ENCODE results near the gene TNFAIP3.

The TNFAIP3 gene

DNA sequence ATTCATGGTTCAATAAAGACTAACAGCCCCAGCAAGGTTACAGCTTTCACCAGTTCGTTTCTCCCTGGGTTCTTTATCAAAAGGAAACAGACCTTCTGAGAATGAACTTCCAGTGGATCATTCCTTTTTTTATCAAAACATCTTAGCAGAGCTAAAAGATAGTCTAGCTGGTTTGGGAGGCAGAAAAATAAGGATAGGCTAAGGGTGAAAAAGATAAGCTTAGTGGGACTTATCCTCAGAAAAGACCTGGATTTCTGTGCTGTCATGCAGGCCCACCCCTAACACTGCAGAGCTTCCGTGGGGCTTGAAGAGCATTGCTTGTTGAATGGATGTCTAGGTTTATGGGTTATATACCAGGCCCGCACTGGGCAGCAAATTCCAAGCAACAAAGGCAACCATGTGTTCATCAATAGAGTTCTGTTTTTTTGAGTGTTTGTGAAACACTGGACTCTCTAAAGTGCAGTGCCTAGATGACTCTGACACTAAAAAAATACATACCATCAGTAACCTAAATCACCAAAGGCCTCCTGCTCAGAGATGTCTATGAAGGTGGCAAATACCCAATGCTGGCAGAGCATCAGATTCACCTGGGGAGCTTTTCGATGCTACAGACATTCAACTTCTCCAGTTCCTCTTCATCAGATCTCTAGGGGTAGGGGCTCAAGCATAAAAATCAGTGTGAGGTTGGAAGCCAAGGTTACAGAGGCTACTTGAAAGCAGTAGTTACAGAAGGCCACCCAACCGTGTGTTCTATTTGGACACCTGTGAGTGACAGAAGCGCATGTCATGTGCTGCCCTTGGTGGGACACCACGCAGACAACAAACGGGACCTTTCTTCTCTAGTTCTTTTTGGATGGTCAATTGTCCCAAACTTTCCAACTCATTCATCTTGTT lies 53.0 kb downstream of the TNFAIP3 start:
- TF ChIP-seq SIN3A (IDR thresholded peaks at IDR 0.05; ENCODE audit: borderline replicate concordance, insufficient read depth, low read length) = no peak
- no peak for TF ChIP-seq FOXP2 (optimal IDR thresholded peaks at IDR 0.05; ENCODE audit: borderline replicate concordance, extremely low read depth, extremely low read length, insufficient read depth)
- TF ChIP-seq TAF1 (IDR thresholded peaks at IDR 0.05; ENCODE audit: borderline replicate concordance, insufficient read depth, low read length) = no peak
- TF ChIP-seq, protein P1, sequence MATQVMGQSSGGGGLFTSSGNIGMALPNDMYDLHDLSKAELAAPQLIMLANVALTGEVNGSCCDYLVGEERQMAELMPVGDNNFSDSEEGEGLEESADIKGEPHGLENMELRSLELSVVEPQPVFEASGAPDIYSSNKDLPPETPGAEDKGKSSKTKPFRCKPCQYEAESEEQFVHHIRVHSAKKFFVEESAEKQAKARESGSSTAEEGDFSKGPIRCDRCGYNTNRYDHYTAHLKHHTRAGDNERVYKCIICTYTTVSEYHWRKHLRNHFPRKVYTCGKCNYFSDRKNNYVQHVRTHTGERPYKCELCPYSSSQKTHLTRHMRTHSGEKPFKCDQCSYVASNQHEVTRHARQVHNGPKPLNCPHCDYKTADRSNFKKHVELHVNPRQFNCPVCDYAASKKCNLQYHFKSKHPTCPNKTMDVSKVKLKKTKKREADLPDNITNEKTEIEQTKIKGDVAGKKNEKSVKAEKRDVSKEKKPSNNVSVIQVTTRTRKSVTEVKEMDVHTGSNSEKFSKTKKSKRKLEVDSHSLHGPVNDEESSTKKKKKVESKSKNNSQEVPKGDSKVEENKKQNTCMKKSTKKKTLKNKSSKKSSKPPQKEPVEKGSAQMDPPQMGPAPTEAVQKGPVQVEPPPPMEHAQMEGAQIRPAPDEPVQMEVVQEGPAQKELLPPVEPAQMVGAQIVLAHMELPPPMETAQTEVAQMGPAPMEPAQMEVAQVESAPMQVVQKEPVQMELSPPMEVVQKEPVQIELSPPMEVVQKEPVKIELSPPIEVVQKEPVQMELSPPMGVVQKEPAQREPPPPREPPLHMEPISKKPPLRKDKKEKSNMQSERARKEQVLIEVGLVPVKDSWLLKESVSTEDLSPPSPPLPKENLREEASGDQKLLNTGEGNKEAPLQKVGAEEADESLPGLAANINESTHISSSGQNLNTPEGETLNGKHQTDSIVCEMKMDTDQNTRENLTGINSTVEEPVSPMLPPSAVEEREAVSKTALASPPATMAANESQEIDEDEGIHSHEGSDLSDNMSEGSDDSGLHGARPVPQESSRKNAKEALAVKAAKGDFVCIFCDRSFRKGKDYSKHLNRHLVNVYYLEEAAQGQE (IDR thresholded peaks at IDR 0.05; ENCODE audit: insufficient read depth in 1 of 2, low read depth in 2 of 2, low read length in 2 of 2) = no peak
- TF ChIP-seq POLR2AphosphoS5 (IDR thresholded peaks at IDR 0.05; ENCODE audit: low read depth, low read length) = no peak

DNA sequence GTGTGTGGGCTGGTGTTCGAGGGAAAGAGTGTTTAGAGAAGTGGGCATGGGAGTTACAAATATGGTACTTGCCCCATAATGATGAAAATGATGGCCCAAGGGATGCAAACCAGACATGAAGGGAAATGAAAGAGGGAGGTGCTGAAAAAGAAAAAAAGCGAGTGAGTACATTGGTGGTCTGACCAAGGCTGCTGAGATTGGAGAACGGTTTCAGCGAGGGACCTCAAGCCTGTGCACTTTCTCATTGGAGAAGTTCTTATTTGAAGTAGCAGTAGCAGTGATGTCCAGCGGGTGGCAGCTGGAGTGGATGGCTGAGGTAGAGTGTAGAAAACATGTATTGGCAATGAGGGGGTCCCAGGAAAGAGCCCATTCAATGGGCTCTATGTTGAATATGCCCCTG lies 54.8 kb downstream of the TNFAIP3 start:
- TF ChIP-seq FOXP2 (optimal IDR thresholded peaks at IDR 0.05; ENCODE audit: borderline replicate concordance, extremely low read depth, extremely low read length, insufficient read depth) = no peak
- TF ChIP-seq, protein P1 (IDR thresholded peaks at IDR 0.05; ENCODE audit: insufficient read depth in 1 of 2, low read depth in 2 of 2, low read length in 2 of 2) = no peak
- no peak for TF ChIP-seq SIN3A (IDR thresholded peaks at IDR 0.05; ENCODE audit: borderline replicate concordance, insufficient read depth, low read length)
- TF ChIP-seq TAF1 (IDR thresholded peaks at IDR 0.05; ENCODE audit: borderline replicate concordance, insufficient read depth, low read length) = no peak
- TF ChIP-seq POLR2AphosphoS5 (IDR thresholded peaks at IDR 0.05; ENCODE audit: low read depth, low read length) = no peak

DNA sequence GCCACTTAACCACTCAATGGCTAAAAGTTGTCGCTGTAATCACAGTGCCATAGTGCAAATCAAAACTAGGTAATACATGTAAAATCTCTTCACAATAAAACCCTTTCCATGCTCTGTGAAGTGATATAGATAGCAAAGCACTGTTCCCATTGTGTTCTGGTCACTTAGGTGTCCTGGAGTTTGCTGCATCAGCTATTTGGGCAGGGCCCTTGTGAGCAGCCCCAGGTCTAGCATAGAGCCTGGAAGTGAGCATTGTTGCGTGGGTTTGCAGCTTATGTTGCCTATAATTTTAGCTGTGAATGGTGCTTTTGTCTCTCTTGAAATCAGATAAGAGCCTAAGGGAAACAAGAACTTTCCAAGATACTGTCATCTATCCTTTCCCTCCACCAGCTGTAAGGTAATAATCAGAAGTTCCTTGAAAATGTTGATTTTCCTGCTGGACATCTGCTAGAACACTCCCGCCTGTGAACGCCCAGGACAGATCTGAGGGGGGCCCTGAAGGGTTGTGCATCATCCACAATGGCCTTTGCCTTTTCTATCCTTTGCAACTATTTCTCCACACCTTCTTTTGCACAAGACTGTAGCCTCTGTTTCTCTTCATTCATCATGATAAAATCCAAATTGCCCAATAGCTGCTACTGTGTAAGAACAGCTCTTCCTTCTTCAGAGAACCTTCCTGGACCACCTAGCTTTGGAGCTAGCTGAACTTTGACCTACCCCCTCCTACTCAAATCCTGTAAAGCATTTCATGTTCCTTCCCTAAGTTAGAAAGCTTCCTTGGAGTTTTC lies 57.0 kb downstream of the TNFAIP3 start:
- TF ChIP-seq FOXP2 (optimal IDR thresholded peaks at IDR 0.05; ENCODE audit: borderline replicate concordance, extremely low read depth, extremely low read length, insufficient read depth) = no peak
- TF ChIP-seq, protein P1 (IDR thresholded peaks at IDR 0.05; ENCODE audit: insufficient read depth in 1 of 2, low read depth in 2 of 2, low read length in 2 of 2) = no peak
- no peak for TF ChIP-seq POLR2AphosphoS5 (IDR thresholded peaks at IDR 0.05; ENCODE audit: low read depth, low read length)
- TF ChIP-seq SIN3A (IDR thresholded peaks at IDR 0.05; ENCODE audit: borderline replicate concordance, insufficient read depth, low read length) = no peak
- TF ChIP-seq TAF1 (IDR thresholded peaks at IDR 0.05; ENCODE audit: borderline replicate concordance, insufficient read depth, low read length) = no peak

DNA sequence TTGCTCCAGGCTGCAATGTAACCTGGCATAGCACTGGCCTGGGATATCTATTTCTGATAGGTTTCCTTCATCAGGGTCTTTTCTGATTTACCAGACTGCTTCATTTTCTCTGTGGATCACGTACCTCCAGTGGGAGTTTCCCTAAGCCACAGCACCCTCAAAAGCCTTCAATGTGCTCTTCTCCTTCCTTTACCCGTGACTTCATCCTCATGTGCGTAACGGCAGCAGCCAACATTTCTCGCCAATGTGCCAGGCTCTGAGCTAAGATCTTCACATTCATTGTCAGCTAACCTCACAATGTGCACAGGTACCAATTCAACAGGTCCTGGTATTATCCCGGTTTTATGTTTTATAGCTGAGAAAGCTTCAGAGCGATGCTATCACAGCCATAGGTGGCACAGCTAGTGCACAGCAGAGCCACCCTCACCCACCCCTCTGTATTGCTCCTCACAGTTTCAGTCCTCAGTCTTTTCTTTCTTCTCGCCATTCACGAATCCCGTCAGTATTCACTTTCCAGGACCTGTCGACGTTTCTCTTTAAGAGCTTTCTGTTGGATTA lies 58.2 kb downstream of the TNFAIP3 start:
- TF ChIP-seq SIN3A (IDR thresholded peaks at IDR 0.05; ENCODE audit: borderline replicate concordance, insufficient read depth, low read length) = no peak

DNA sequence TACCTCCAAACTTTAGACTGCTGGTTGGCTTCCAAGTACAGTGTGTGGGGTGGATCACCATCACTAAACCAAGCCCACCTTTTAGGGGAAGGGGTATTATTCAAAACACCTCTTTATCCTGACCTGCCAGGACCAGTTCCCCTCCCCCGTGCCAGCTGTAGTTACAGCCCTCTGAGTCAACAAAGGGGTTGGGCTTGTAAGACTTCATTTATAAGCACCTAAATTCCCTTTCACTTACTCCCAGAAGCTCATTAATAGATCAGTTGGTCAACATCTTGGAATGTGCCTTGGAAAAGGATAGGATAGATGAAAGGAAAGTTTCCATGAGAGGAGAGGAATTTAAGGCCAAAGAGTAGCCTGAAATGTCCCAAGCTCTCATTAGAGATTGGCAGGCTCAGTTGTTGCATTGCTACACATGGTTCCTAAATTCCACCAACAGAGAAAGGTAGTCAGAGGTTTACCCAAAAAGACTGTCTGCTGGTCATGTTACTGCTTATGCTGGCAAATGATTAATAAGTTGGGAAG lies 59.2 kb downstream of the TNFAIP3 start:
- TF ChIP-seq TAF1 (IDR thresholded peaks at IDR 0.05; ENCODE audit: borderline replicate concordance, insufficient read depth, low read length) (no peak), FOXP2 (optimal IDR thresholded peaks at IDR 0.05; ENCODE audit: borderline replicate concordance, extremely low read depth, extremely low read length, insufficient read depth) (no peak), POLR2AphosphoS5 (IDR thresholded peaks at IDR 0.05; ENCODE audit: low read depth, low read length) (no peak), SIN3A (IDR thresholded peaks at IDR 0.05; ENCODE audit: borderline replicate concordance, insufficient read depth, low read length) (no peak)
- TF ChIP-seq, protein P1 (IDR thresholded peaks at IDR 0.05; ENCODE audit: insufficient read depth in 1 of 2, low read depth in 2 of 2, low read length in 2 of 2) = no peak
